ENCODE results near the gene EPS8L2. TPM values are rescaled to one million over a fixed set of nuclear protein-coding genes. Genes with fewer than 3 reads are reported as not detected.

EPS8L2 gene
- total RNA-seq, 4 donors from 2014 or later: 257 to 1,130 (median 322) TPM

DNA sequence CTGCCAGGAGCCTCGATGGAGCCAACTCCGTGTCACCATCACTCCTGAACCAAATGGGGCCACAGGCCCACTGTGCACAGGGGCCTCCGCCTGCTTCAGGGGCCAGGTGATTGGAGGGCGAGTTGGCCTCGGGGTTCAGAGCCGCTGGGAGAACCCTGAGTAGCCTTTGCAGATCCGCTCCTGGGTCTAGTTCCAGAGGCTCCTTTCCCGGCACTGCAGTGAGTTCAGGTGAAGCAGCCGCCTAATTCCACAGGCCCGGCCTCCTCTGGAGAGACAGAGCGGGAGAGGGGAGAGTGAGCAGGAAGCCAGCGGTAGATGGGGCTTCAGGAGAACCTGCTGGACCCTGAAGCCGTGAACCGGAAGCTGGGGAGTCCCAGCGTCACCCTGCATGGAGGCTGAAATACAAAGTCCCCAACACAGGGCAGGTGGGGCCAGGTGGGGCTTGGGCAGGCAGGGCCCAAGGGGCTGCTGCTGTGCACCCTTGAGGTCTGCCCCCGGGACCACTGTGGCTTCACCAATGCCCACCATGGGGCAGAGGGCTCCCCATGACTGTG is 46.4 kb upstream of the EPS8L2 start:
- intact Hi-C loops (cut with DNase I; ENCODE audit: low total_unique reads): no loop called here
- 90 to 93% methylated on average over 2 to 15 of the region's 16 CpGs for WGBS, 2 donors (ENCODE audit: low coverage in 1 of 2)
- H3K27ac ChIP-seq: no peak overlapping the region
- no peaks in the 10 kb centered on the region for H3K36me3 ChIP-seq
- no peak for DNase-seq
- in situ Hi-C loops (cut with MboI; ENCODE audit: low pct_ligation_motif_present in 1 of 4, low pct_unique_long_range_greater_than_20kb in 1 of 4, low sequenced_read_pairs in 3 of 4): loop anchor here in 1 of 4 donors (10.0 kb wide), 1 partner anchor 65 kb away; no protein-coding TSS in a partner anchor
- no peaks in the 10 kb centered on the region for H3K9me3 ChIP-seq
- TF ChIP-seq POLR2A (IDR thresholded peaks at IDR 0.05): no peak
- TF ChIP-seq, protein P1, sequence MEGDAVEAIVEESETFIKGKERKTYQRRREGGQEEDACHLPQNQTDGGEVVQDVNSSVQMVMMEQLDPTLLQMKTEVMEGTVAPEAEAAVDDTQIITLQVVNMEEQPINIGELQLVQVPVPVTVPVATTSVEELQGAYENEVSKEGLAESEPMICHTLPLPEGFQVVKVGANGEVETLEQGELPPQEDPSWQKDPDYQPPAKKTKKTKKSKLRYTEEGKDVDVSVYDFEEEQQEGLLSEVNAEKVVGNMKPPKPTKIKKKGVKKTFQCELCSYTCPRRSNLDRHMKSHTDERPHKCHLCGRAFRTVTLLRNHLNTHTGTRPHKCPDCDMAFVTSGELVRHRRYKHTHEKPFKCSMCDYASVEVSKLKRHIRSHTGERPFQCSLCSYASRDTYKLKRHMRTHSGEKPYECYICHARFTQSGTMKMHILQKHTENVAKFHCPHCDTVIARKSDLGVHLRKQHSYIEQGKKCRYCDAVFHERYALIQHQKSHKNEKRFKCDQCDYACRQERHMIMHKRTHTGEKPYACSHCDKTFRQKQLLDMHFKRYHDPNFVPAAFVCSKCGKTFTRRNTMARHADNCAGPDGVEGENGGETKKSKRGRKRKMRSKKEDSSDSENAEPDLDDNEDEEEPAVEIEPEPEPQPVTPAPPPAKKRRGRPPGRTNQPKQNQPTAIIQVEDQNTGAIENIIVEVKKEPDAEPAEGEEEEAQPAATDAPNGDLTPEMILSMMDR (IDR thresholded peaks at IDR 0.05): no peak
- TF ChIP-seq POLR2AphosphoS5 (IDR thresholded peaks at IDR 0.05): no peak
- TF ChIP-seq EP300 (IDR thresholded peaks at IDR 0.05; ENCODE audit: low read depth): no peak
- no peaks in the 10 kb centered on the region for H3K27me3 ChIP-seq
- no peak overlapping the region for H3K4me3 ChIP-seq
- peaks cover 0 to 16% (median 8%) of the 10 kb centered on the region in 4 donors for H3K4me1 ChIP-seq

DNA sequence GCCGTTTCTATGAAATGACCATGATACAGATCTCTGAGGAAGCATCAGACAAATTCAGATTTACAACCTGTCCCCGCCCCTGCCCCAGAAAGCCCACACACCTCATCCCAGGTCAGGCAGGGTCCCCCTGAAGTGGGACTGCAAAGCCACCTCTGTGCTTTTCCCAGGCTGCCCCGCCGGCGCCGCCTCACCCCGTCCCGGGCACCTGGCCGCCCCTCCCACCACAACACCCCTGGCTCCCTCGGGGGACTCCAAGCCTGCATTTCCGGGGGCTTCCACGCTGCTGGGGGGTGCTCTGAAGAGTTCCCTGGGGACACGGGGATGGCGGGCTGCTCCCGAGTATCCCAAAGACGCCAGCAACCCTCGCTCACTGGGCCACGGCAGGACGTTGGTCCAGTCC is 45.8 kb upstream of the EPS8L2 start:
- H3K9me3 ChIP-seq: no peaks in the 10 kb centered on the region
- WGBS, 2 donors (ENCODE audit: low coverage in 1 of 2): 79 to 94% methylated on average over 2 to 17 of the region's 19 CpGs
- TF ChIP-seq, protein P1 (IDR thresholded peaks at IDR 0.05): no peak
- TF ChIP-seq POLR2A (IDR thresholded peaks at IDR 0.05): no peak
- TF ChIP-seq EP300 (IDR thresholded peaks at IDR 0.05; ENCODE audit: low read depth): no peak
- H3K4me1 ChIP-seq: peaks cover 0 to 10% (median 5%) of the 10 kb centered on the region in 4 donors
- no peak for DNase-seq
- H3K27ac ChIP-seq: no peak overlapping the region
- H3K4me3 ChIP-seq: no peak overlapping the region
- H3K36me3 ChIP-seq: no peaks in the 10 kb centered on the region
- intact Hi-C loops (cut with DNase I; ENCODE audit: low total_unique reads): no loop called here
- in situ Hi-C loops (cut with MboI; ENCODE audit: low pct_ligation_motif_present in 1 of 4, low pct_unique_long_range_greater_than_20kb in 1 of 4, low sequenced_read_pairs in 3 of 4): loop anchor here in 1 of 4 donors (10.0 kb wide), 1 partner anchor 65 kb away; no protein-coding TSS in a partner anchor
- H3K27me3 ChIP-seq: no peaks in the 10 kb centered on the region

DNA sequence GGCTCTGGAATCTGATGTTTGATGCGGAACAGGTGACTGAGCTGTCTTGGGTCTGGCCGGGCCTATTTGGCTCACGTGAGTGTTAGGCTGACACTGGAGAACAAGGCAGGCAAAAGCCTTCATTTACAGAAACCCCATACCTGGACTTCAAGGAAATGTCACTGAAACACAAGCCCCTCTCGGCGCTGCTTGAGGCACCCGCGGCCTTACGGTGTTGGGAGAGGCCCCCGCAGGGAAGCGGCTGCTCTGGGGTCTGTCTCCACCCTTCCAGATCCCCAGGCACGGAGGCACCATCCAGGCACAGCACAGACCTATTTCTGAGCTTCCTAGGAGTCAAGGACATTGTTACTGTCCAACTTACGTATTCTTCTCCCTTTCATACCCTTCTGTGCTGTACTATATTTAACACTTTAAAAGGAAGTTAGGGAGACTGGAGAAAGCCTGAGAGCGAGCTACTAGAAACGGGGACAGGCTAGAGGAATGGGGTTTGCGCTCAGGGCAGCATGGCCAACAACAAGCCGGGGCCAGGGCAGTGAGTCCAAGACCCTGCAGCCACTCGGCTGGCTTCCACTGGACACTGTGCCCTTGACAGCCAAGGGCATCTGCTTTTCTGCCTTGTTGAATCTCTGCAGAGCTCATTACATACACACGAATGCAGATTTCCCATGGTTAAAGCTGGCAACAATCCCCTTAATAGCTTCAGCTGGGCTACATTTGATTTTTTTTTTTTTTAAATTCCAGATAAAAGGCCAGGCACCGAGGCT is 45.2 kb upstream of the EPS8L2 start:
- in situ Hi-C loops (cut with MboI; ENCODE audit: low pct_ligation_motif_present in 1 of 4, low pct_unique_long_range_greater_than_20kb in 1 of 4, low sequenced_read_pairs in 3 of 4) (loop anchor here in 1 of 4 donors (10.0 kb wide), 1 partner anchor 64 kb away; no protein-coding TSS in a partner anchor), intact Hi-C loops (cut with DNase I; ENCODE audit: low total_unique reads) (no loop called here)
- DNase-seq: no peak
- Histone ChIP-seq H3K27ac (no peak overlapping the region), H3K4me3 (no peak overlapping the region), H3K27me3 (no peaks in the 10 kb centered on the region), H3K4me1 (peaks cover 0 to 10% (median 2%) of the 10 kb centered on the region in 4 donors), H3K36me3 (no peaks in the 10 kb centered on the region), H3K9me3 (no peaks in the 10 kb centered on the region)
- TF ChIP-seq POLR2A (IDR thresholded peaks at IDR 0.05) (no peak), EP300 (IDR thresholded peaks at IDR 0.05; ENCODE audit: low read depth) (no peak), POLR2AphosphoS5 (IDR thresholded peaks at IDR 0.05) (no peak)
- TF ChIP-seq, protein P1 (IDR thresholded peaks at IDR 0.05): no peak
- WGBS, 2 donors (ENCODE audit: low coverage in 1 of 2): 92 to 93% methylated on average over 2 to 19 of the region's 19 CpGs

DNA sequence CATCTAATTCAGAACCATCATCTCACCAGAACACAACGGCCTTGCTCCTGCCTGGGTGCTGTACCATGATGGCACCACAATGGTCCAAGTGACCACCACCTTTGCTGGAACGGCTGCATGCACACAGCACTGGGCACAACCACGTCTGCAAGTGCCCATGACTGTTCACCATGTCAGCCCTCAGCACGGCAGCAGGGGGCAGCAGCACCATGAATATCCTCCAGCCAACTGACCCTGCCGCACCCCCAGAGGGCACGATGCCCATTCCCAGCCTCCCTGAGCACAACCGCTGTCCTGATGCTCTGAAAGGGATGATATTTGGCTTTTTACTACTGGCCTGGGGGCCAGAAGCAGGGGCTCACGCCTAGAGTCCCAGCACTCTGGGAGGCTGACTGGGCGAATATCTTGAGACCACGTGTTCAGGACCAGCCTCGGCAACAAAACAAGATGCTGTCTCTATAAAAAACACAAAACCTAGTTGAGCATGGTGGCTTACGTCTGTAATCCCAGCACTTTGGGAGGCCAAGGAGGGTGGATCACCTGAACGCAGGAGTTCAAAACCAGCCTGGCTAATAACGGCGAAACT is 43.2 kb upstream of the EPS8L2 start:
- in situ Hi-C loops (cut with MboI; ENCODE audit: low pct_ligation_motif_present in 1 of 4, low pct_unique_long_range_greater_than_20kb in 1 of 4, low sequenced_read_pairs in 3 of 4): loop anchor here in 1 of 4 donors (10.0 kb wide), 1 partner anchor 62 kb away; no protein-coding TSS in a partner anchor

More for the DNA sequence above, 43.2 kb upstream of the EPS8L2 start:
- intact Hi-C loops (cut with DNase I; ENCODE audit: low total_unique reads): loop anchor here (1.0 kb wide), 1 partner anchor 50 kb away; no protein-coding TSS in a partner anchor
- DNase-seq: peak; percentile 75
- Histone ChIP-seq H3K4me1 (peaks cover 0 to 12% (median 2%) of the 10 kb centered on the region in 4 donors), H3K36me3 (no peaks in the 10 kb centered on the region), H3K4me3 (no peak overlapping the region), H3K27me3 (no peaks in the 10 kb centered on the region), H3K27ac (no peak overlapping the region), H3K9me3 (no peaks in the 10 kb centered on the region)
- TF ChIP-seq POLR2A (IDR thresholded peaks at IDR 0.05): no peak
- TF ChIP-seq, protein P1 (IDR thresholded peaks at IDR 0.05): peak; percentile 72 to 89 (median 76)
- peak in 1 of 3 donors; percentile 24 for TF ChIP-seq POLR2AphosphoS5 (IDR thresholded peaks at IDR 0.05)
- no peak for TF ChIP-seq EP300 (IDR thresholded peaks at IDR 0.05; ENCODE audit: low read depth)
- WGBS, 2 donors (ENCODE audit: low coverage in 1 of 2): 60 to 92% methylated on average over 5 to 15 of the region's 15 CpGs
